ENCODE data around the gene RUNX2.

RUNX2 gene

DNA sequence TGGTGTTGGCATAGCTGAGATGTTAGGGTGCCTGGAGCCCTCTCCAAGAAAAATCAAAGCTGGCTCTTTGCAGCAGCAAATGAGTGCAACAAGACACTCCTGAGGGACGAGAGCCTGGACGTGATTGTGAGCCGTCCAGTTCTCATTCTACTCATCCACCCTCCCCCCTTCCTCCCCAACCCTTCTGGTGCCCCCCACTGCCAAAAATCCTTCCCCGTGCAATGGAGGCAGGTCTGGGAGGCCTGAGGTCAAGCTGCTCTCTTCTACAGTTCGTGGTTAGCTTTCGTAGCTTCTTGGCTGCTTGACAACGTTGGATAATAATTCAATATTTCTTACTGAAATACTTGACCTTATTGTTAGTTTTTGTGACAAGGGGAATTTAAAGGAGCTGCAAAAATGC lies 234.9 kb downstream of the RUNX2 start:
- no peak for DNase-seq

DNA sequence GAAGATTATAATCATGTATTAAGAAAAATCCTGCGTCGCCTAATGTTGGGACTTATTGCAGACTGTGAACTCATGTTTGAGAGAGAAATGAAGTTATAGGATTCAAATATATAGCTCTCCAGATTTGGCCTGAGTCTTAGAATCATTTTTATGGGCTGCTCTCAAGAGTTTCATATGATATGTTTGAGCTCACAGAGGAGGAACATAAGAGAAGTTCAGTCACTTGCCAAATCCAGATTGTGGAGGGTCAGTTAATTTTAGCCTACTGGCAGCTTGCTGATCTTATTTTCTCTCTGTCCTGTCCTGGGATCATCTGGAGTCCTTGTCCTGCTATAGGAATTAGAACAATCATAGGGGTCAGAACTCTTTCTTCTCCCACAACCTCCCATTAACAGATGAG lies 235.7 kb downstream of the RUNX2 start:
- no peak for DNase-seq

DNA sequence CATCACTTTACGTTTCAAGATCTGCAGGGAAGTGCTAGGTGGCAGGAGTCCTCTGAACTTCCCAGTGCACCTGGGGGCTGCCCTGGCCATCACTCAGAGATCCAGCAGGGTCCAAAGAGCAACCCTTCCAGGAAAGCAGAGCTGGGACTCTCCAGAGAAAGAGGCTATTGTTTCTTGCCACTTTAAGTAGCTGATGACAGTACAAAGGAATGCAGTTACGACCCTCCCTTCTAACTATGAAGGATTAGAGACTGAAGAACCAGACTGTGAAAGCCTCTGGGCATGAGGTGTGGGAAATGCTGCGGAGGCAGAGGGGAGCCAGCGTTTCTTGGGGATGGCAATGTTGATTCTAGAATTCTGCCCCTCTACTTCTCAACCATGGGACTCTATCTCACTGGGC lies 238.8 kb downstream of the RUNX2 start:
- no peak for DNase-seq

DNA sequence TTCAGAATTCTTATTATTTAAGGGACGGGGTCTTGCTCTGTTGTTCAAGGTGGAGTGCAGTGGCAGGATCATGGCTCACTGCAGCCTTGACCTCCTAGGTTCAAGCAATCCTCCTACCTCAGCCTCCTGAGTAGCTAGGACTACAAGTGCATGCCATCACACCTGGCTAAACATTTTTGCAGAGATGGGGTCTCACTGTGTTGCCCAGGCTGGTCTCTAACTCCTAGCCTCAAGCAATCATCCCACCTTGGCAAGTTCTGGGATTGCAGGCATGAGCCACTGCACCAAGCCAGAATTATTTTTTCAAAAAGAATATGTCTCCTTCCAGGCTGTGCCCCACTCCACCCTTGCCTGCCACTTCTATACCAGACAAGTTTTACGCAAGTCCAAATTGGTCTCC lies 239.7 kb downstream of the RUNX2 start:
- DNase-seq, result no peak

DNA sequence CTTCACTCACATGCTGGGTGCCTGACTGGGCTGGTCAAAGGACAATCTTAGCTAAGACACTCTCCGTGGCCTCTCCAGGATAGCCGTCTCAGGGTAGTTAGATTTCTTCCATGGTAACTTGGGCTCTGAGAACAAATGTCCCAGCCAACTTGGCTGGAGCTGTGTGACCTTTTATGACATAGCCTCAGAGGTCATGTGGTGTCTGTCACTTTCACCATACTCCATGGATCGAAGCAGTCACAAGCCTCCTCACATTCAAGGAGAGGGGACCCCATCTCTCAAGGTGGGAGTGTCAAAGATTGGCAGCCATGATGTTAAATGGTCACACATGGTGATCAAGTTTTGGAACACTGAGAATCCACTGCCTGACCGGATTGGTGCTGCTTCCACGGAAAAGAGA lies 240.5 kb downstream of the RUNX2 start:
- DNase-seq, result no peak

DNA sequence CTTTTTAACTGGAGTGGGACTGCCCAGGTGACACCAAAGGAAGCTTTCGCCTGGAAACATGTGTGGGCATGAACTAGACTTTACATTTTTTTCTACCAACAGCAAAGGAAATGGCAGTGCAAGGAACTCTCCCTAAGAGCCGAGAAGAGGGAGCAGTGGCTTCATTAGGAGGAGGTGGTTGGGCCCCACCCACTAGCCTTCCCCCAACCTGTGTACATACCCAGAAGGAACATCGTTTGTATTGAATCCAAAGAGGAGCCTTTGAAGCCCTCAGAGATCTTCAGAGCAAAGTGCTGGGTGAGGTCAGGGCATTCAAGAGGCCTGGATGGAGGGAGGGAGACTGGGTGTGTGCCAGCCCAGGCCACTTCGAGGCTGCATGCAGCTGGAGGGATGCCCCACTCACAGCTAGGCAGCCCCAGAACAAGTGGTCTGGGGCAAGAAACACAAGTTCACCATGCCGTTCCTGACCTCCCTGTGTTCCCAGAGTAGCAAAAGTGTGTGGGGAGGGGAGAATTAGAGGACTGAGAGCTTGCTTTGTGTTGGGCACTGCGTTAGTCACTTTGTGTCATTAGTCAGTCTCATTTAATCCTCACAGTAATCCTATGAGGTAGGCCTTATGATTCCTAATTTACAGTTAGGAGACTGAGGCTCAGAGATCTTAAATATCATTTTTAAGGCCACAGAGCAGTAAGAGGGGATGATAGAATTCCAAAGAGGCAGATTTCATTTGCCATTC lies 241.2 kb downstream of the RUNX2 start:
- no peak for DNase-seq

DNA sequence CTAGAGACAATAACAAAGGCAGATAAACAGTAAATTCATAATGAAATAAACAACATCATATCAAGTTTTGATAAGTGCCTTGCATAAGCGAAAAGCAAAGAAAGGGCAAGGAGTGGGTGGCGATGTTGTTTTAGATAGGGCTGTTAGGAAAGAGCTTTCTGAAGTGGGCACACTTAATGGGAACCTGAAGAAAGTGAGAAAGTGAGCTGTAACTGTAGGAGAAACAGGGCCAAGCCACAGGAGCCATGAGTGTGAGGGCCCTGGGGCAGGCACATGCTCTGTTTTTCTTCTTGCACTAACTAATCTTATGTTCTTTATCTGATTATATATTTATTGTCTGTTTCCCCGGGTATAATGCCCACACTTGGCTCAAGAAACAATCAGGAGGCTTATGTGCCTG lies 243.0 kb downstream of the RUNX2 start:
- no peak for DNase-seq

DNA sequence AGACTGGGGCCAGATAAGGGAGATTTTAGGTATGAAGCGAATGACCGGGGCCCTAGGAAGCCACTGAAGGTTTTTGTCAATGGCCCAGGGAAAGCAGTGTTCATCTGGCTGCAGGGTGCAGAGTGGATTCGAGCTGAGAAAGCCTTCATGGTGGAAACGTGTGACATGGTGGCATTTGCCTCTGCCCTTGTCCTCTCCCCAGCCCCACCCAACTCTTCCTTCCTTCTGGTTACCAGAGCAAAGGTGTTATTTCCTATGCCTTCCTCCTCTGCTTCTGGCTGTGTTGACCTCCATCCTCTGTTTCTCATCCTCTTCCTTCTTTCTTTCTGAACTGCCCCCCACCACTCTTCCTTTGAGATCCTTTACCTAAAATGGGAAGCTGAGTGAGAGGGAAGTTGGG lies 244.7 kb downstream of the RUNX2 start:
- DNase-seq, result no peak

DNA sequence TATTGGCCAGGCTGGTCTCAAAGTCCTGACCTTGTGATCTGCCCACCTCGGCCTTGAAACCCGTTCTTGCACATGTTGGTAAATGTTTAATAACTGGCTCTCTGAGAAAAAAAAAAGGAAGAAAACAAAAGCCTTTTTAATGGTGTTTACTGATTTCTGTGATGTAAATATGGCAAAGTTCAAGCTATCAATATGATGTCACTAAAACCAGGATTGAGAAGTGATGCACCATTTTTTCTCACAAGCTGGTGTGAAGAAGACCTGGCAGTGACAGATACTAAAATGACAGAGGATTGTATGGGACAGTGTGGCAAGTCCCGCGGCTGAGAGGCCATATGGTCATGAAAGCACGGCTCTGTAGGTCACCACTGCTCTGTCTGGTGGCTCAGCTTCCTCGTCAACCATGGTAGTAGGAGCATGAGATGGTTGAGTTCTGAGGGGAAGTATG lies 245.9 kb downstream of the RUNX2 start:
- no peak for DNase-seq

DNA sequence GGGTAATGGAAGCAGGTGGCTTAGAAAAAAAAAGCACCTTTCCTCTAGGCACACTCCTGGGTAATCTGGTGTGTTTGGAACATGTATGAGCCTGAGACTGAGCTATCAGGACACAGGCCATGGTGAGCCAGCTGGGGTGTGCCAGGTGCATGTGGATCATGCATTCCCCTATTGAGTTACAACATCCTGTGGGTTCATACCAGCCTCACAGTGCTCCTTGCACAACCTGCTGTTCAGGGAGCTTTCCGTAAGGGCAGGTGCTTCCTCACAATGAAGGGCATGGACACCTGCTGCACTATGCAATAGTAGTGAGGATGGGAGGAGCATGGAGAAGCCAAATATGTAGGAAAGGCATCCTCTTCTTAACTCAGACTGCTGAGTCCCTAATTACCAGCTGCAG lies 246.8 kb downstream of the RUNX2 start:
- no peak for DNase-seq

DNA sequence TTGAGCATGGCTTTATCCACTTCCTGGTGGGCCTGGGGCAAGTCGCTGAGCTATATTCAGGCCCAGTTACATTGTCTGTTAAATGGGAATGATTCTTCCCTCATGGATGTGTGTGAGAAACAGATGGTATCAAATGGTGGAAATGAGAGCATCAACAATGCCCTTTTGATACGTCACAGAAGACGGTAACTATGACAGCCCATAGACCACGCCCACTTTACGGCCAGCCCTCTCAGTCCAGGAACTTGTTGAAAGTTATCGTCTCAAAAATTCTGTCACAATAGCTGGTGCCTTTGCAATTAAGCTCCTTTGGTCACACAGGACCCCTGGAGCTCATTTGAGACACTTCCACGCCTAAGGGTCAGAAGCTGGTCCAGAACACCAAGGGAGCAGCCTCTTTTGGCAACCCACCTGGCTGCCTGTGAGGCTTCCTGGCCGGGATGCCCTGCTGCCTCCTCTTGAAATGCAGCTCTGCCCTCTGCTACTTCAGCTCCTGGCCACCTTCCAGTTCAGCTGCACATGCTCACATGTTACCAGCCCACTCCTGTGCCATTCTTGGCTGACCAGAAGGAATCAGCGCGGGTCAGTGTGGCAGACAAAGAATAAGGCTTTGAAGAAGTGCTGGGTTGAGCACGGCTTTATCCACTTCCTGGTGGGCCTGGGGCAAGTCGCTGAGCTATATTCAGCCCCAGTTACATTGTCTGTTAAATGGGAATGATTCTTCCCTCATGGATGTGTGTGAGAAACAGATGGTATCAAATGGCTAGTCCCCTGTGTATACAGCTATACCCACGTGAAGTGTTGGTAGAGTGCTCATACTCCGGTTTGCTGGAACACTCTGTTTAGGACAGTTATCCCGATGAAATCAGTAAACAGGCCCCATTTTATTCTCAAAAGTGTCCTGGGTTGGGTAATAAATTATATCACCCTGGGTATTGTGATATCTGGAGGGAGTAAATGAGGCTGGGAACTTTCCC lies 248.8 kb downstream of the RUNX2 start:
- no peak for DNase-seq

DNA sequence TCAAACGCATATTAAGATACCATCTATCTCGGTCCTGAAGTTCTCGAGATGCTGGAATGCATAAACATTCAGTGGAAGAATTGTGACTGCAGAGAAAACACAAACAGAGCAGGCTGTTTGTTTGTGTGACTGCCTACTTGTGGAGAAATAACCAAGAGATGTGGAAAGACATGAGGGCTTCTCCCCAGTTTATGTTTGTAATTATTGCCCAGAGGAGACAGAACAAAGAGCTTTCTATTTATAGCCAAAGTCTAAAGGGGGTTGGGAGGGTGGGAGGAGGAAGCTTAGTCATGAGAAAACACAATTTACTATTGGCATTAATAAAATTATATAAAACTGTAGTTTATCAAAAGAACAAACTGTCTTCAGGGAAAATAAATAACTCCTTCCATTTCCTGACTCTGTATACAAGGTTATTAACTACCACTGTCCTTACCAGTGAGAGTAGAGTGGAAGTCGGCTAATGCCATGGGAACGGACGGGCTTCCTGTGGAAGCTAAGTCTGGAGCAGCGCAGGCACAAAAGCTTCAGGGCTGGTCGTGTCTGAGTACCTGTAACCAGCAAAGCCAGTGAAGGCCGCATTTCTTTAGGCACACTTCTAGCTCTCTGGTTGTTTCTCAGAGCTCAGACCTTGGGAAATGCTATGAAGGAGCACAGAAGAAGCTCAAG lies 249.8 kb downstream of the RUNX2 start:
- DNase-seq, result no peak

DNA sequence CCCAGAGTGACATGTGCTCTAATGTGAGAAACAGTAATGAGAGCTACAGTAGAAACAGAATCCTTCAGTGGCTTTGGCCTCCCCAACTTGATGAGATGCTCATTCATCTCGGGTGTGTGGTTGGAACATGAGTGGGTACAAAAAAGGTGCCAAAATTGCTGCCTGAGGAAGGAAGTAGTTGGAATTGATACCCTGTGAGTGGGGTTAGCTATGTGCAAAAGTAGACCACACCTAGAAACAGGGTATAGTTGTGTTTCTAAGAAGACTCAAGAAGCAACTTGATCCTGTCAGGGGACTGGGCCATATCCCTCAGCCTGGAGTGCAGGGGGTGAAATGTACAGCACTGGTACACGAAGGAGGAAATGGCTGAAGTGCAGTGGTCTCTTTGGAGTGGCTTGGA lies 256.0 kb downstream of the RUNX2 start:
- DNase-seq, result no peak

DNA sequence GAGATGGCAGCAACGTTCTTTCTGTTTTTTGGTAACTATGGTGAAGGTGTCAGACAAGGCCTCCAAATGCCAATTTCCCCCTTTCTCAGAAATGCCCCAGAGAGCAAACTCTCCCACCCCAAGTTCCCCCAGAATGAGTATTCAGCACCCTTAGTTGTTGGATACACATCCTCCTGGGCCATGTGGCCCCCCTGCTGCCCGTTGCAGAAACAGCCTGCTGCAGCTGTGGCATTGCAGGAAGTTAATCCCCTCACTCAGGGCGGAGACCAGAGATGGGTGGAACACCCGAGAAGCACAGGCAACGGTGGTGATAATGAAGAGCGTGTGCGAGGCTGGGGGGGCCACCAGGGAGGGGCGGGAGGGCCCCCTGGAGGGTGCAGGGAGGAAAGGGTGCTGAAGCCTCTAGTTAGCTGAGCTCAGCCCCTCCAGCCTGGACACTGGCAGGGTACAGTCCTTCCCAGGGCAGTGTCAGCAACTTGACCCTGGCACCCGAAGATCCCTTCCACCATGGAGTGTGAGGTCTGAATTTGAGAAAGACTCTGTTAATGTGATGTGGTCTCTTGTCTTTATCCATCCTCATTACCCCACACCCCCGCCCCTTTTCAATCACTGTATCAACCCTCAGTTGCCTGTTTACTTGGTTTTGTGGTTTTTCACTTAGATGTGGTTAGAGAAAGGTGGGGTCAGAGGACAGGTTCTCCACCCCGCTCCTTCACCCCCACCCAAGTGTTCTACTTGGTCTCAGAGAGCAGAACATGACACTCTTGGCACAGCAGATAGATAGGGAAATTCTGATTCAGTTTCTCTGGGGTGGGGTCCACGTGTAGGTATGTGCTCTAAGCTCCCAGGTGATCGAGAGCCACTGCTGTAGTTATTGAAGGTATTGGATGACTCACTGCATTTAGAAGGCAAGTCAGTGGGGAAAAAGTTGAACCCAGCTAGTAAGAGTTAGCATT lies 258.4 kb downstream of the RUNX2 start:
- no peak for DNase-seq

DNA sequence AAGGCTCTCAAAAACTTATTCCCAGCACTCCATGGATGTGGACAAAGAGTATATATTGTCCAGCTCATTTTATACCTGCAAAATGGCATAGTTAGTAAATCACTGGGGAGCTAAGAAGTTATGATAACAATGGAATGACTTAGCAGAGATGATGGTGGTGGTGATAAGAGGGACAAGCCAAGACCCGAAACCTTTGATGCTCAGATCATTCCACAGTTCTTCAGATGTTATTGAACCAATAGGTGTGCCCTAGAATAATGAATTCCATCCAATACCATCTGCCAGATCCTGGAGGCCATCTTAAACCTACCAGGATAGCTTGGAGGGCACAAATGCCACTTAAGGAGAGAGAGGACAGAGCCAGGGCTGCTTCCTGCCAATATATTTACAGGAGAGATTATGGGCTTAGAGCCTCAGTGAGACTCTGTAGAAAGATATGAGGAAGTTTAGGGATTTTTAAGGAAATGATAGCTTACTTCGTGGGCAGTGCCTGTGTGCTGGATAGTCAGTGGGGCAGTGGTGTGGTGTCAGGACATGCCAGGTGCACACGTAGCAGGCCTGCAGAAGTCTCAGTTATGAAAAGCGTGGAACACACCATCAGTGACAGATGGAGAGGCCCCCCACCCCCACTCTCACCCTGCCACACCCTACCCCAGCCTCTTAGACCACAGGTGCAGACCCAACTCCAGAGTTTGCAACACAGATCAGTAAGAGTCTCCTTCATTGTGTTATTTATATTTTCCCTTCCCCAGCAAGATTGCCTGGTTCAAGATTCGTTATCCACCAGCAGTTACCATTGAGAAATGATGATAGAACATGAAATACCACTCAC lies 259.3 kb downstream of the RUNX2 start:
- DNase-seq, result no peak

DNA sequence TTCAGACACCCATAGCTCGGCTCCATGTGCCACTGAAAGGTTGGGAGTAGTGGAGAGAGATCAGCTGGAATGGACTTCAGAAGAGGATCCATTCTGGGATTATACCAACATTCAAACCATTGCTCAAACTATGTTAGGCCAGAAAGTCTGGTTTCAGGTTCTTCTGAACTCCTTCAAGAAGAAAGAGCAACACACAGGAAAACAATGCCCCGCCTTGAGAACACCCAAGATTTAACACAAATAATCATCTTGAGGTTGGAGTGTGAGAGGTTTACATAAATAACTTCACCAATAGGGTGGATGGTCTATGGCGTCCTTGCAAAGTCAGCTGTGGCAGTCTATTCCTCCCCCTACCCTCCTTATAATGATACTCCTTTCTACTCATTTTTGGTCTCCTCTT lies 261.2 kb downstream of the RUNX2 start:
- no peak for DNase-seq

DNA sequence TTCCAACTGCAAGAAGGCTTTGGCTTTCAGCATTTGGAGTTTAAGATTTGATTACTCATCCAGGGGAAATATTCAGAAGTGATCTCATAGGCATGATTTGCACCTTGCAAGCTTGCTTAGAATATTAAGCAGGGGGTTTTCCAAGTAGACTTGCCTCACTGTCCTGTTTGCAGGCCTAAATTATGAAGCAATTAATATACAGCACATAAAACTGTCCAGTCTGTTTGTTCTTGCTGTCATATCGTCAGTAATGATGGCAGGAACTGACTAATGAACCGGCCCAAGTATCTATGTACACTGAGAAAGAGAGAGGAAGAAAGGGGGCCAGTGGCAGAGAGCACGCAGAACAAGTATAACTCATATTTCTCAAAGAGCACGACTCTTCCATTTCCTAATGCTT lies 262.1 kb downstream of the RUNX2 start:
- DNase-seq, result no peak

DNA sequence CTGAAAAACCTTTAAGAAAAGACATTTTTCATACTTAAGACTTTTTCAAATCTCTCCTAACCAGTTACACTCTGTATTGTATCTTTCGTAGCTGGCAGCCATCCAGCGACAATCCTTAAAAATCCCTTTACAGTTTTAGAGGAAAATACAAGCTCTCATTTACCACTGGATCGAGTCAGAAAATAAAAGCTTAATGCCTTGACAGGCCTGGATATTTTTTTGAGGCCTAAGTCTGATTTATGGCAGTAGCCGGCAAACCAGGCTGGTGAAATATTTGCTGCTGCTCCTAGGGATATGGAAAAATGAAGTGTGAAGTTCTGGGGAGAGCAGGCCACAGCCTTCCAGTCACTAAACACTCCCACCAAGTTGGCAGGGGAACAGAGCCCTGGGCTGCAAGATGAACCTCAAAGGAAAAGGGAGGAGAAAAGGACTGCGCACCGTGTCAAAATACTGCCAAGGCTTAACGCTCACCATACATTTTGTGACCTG lies 262.6 kb downstream of the RUNX2 start:
- DNase-seq, result no peak

DNA sequence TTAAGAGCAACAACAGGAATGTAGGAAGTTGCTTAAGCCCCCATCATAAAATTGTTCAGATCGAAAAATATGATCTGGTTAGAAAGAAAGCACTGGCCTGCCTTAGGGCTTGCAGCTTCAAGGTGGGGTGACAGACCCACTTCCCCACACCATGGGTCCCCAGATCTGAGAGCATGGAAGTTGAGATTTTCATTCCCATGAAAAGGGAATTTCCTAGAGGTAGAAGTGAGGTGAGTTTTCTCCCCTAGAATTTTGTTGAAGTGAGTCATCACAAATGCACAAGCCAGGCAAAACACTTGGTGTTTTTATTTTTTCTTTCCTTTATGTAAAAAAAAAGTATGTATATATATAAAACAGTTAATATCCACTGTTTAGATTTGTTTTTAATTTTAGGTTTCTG lies 263.2 kb downstream of the RUNX2 start:
- no peak for DNase-seq

DNA sequence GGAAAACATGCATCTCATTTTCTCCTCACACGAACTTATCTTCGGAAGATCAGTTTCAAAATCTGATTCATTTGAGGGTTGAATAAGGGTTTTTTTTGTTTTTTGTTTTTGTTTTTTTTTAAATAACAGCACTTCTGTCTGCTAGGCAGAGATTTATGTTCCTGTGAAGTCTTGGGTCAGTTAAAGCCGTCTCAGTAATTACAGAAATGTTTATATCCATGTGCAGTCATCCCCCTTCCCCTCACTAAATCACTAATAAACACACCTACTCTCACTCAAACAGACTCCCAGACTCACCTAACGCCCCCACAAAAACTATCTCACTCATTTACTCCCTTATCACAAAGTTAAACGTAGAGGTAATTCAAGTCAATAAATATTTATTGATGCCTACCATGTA lies 263.8 kb downstream of the RUNX2 start:
- DNase-seq, result no peak

DNA sequence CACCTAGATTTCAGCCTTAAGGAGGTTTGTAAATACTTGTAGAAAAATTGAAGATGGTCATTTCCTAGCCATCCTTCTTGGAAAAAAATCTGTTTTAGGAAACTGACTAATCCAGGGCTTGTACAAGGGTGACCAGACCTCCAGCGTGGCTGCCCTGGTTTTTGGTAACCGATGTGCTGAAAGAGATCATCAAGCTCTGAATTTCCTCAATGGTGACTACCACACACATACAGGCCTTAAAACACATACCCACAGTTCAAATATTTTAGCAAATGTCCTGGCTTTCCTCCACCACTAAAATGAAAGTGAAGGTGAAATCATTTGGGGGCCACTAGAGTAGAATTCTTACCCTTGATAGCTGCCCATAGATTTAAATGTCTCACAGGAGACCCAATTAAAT lies 264.9 kb downstream of the RUNX2 start:
- DNase-seq, result no peak

All from Kasumi-1 (cell line).